ENCODE measurements around the gene CCDC12.

The CCDC12 gene

GRCh38 chr3:46934498-46935167 is 41.9 kb downstream of the CCDC12 start:
- DNase-seq: no peak

GRCh38 chr3:46934072-46934471 is 42.5 kb downstream of the CCDC12 start:
- no peak for DNase-seq

GRCh38 chr3:46933261-46933660 is 43.3 kb downstream of the CCDC12 start:
- no peak for DNase-seq

- no peak for DNase-seq
Measured at GRCh38 chr3:46932455-46933225, 43.9 kb downstream of the CCDC12 start.

GRCh38 chr3:46931631-46932331 is 44.8 kb downstream of the CCDC12 start:
- DNase-seq: no peak

GRCh38 chr3:46930945-46931403 is 45.6 kb downstream of the CCDC12 start:
- no peak for DNase-seq

- DNase-seq: no peak
Measured at GRCh38 chr3:46930166-46930944, 46.2 kb downstream of the CCDC12 start.

GRCh38 chr3:46929324-46929723 is 47.2 kb downstream of the CCDC12 start:
- no peak for DNase-seq

GRCh38 chr3:46928282-46928681 is 48.3 kb downstream of the CCDC12 start:
- peak; percentile 94 for DNase-seq

- no peak for DNase-seq
Measured at GRCh38 chr3:46927718-46928073, 48.8 kb downstream of the CCDC12 start.

GRCh38 chr3:46926871-46927717 is 49.5 kb downstream of the CCDC12 start:
- peak; percentile 98 for DNase-seq

GRCh38 chr3:46926447-46926846 is 50.1 kb downstream of the CCDC12 start:
- DNase-seq: no peak

- no peak for DNase-seq
Measured at GRCh38 chr3:46926039-46926438, 50.5 kb downstream of the CCDC12 start.

- DNase-seq: no peak
Measured at GRCh38 chr3:46925585-46925934, 51.0 kb downstream of the CCDC12 start.

GRCh38 chr3:46924921-46925584 is 51.5 kb downstream of the CCDC12 start:
- DNase-seq: no peak

GRCh38 chr3:46923559-46924350 is 52.8 kb downstream of the CCDC12 start:
- DNase-seq: no peak

- no peak for DNase-seq
Measured at GRCh38 chr3:46922871-46923558, 53.5 kb downstream of the CCDC12 start.

- no peak for DNase-seq
Measured at GRCh38 chr3:46922426-46922825, 54.1 kb downstream of the CCDC12 start.

GRCh38 chr3:46921871-46922271 is 54.7 kb downstream of the CCDC12 start:
- no peak for DNase-seq

GRCh38 chr3:46921041-46921440 is 55.5 kb downstream of the CCDC12 start:
- DNase-seq: no peak
